Mesendoderm (in vitro differentiated cells): ENCODE data around the gene EVA1A. TPM values are rescaled to one million over a fixed set of nuclear protein-coding genes. Genes with fewer than 3 reads are reported as not detected.
A peak's percentile ranks its signal among the peaks of the same experiment; 100 is the strongest.

ENCODE experiments used
- DNase-seq: peaks from one replicate; pipeline ENCODE4 v3.0.0; 2013
- H2AK5ac ChIP-seq: 2 replicates; pipeline ENCODE4 v1.6.1; 2013; ENCODE audit warnings: low read length, inconsistent platforms
- H2BK120ac ChIP-seq: 2 replicates; pipeline ENCODE4 v1.6.1; 2013; ENCODE audit warnings: low read depth, mild to moderate bottlenecking, low read length, moderate library complexity, mixed read lengths
- H2BK15ac ChIP-seq: replicated peaks from 2 replicates; pipeline ENCODE4 v1.6.1; 2013; ENCODE audit warnings: low read depth, mild to moderate bottlenecking, moderate library complexity
- H2BK5ac ChIP-seq: 2 replicates; pipeline ENCODE4 v1.6.1; 2013; ENCODE audit warnings: low read length, inconsistent platforms
- H3K18ac ChIP-seq: 2 replicates; pipeline ENCODE4 v1.6.1; 2013; ENCODE audit warnings: mild to moderate bottlenecking, low read length, mixed read lengths
- H3K23ac ChIP-seq: one replicate; pipeline ENCODE4 v1.6.1; 2013; ENCODE audit warnings: low read length
- H3K27ac ChIP-seq: 2 replicates; pipeline ENCODE4 v1.5.1; 2013; ENCODE audit warnings: low read depth, mild to moderate bottlenecking, inconsistent platforms, low read length, moderate library complexity
- H3K27me3 ChIP-seq: 2 replicates; pipeline ENCODE4 v1.6.1; 2013; ENCODE audit warnings: low read length, control low read depth, mild to moderate bottlenecking, inconsistent platforms; ENCODE audit not compliant: insufficient read depth, poor library complexity
- H3K36me3 ChIP-seq: 2 replicates; pipeline ENCODE4 v1.6.1; 2013; ENCODE audit warnings: low read length, inconsistent platforms; ENCODE audit not compliant: control insufficient read depth, insufficient read depth
- H3K4ac ChIP-seq: one replicate; pipeline ENCODE4 v1.6.1; 2013; ENCODE audit warnings: low read depth, mild to moderate bottlenecking, low read length, moderate library complexity
- H3K4me1 ChIP-seq: 2 replicates; pipeline ENCODE4 v1.6.1; 2013; ENCODE audit warnings: low read depth, low read length, inconsistent platforms; ENCODE audit not compliant: control insufficient read depth
- H3K4me2 ChIP-seq: 2 replicates; pipeline ENCODE4 v1.6.1; 2013; ENCODE audit warnings: low read length
- H3K4me3 ChIP-seq: 2 replicates; pipeline ENCODE4 v1.5.1; 2013; ENCODE audit warnings: mild to moderate bottlenecking, low read length
- H3K56ac ChIP-seq: one replicate; pipeline ENCODE4 v1.6.1; 2013; ENCODE audit warnings: low read length
- H3K79me1 ChIP-seq: 2 replicates; pipeline ENCODE4 v1.6.1; 2013; ENCODE audit warnings: low read length, inconsistent platforms
- H3K79me2 ChIP-seq: 2 replicates; pipeline ENCODE4 v1.6.1; 2013; ENCODE audit warnings: mild to moderate bottlenecking, low read length; ENCODE audit not compliant: control insufficient read depth, insufficient read depth
- H3K9ac ChIP-seq: 2 replicates; pipeline ENCODE4 v1.6.1; 2013; ENCODE audit warnings: low read length, inconsistent platforms
- H4K5ac ChIP-seq: one replicate; pipeline ENCODE4 v1.6.1; 2013; ENCODE audit warnings: low read length
- H4K8ac ChIP-seq: one replicate; pipeline ENCODE4 v1.6.1; 2013; ENCODE audit warnings: low read depth, mild to moderate bottlenecking, control low read depth, low read length, moderate library complexity
- WGBS: extraction: QIAGEN DNeasy Blood & Tissue Kit; methylation state at CpG from one replicate; pipeline ENCODE4 v1.1.7; 2013; ENCODE audit warnings: low lambda C conversion rate, missing lambda C conversion rate; ENCODE audit not compliant: insufficient coverage; ENCODE audit errors: extremely low coverage; 5-methylcytosine and 5-hydroxymethylcytosine counted together
- polyA plus RNA-seq, 2 experiments: library from polyadenylated mRNA; stranded (reverse); fragments of 200-250 nt; gene quantifications; one replicate each; pipeline ENCODE4 v1.2.3, GENCODE V29; 2013

The EVA1A gene
- 2.0 TPM for polyA plus RNA-seq (2013, experiment 1 of 2)
- 2.5 TPM for polyA plus RNA-seq (2013, experiment 2 of 2)

DNA sequence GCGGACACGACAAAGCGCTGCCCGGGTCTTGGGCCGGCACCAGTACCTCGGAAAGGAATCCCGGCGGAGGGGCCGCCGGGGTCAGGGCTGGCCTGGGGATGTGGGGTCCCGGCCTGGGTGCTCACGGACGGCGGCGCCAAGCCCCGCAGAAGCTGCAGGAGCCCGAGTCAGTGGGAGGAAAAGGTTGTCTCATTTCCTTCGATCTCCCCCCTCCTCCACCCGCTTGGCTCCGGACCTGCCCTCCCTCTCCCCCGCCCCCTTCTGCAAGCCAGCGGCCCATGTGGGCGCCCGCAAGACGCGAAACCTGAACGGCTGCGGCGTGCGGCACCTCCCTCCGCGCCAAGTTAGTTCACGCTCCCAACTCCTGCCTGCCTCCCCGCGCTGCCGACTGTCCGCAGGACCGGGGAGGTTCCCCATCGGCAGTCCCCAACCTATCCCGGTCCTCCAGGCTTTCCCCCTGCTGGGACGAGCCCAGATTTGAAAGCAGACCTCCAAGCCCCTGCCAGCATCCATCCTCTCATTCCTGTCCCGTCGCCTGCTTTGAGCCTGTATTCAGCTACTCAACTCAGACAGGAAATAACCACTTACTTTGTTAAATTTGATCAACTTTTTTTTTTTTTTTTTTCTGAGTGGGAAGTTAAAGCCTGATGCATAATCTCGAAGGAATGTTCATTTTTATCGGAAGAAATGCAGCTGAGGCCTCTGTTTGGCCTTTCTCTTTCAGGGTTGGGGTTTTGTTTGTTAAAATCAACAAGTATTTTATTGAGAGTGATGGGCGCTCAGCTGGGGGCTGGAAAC is at the start of gene EVA1A:
Gene EVA1A, minus strand, starts transcription at position 172 of the 798 bp plus-strand sequence. CDS start 42,799 bp downstream, outside the sequence.
- Histone ChIP-seq H2BK120ac (no peak within 1 kb of the TSS), H3K23ac (no peak within 1 kb of the TSS), H2AK5ac (no peak within 1 kb of the TSS), H4K8ac (peak within 1 kb of the TSS; percentile 89), H3K4me1 (no peaks in the 10 kb centered on the region), H3K36me3 (no peaks in the 10 kb centered on the region), H2BK15ac (no peak within 1 kb of the TSS), H3K27me3 (no peaks in the 10 kb centered on the region), H3K4me2 (peak within 1 kb of the TSS; percentile 12), H3K18ac (peak within 1 kb of the TSS; percentile 91), H3K4ac (peak within 1 kb of the TSS; percentile 46), H3K27ac (no peak within 1 kb of the TSS), H3K4me3 (peak within 1 kb of the TSS; percentile 45), H3K79me2 (no peaks in the 10 kb centered on the region), H3K79me1 (no peaks in the 10 kb centered on the region), H4K5ac (no peak within 1 kb of the TSS), H3K56ac (peak within 1 kb of the TSS; percentile 31), H3K9ac (peak within 1 kb of the TSS; percentile 69), H2BK5ac (no peak within 1 kb of the TSS)
- no CpG with 5 or more reads among the region's 46 CpGs for WGBS
- DNase-seq = peak; percentile 82

- no CpG with 5 or more reads among the region's 7 CpGs for WGBS
- no peaks in the 10 kb centered on the region for H3K79me1 ChIP-seq
- H4K8ac ChIP-seq = no peak overlapping the region
- H3K4me2 ChIP-seq = no peak overlapping the region
- H3K4me1 ChIP-seq = no peaks in the 10 kb centered on the region
- H3K4ac ChIP-seq = no peak overlapping the region
- H4K5ac ChIP-seq = no peak overlapping the region
- H3K56ac ChIP-seq = no peak overlapping the region
- H2BK15ac ChIP-seq = no peak overlapping the region
- H3K36me3 ChIP-seq = no peaks in the 10 kb centered on the region
- no peak overlapping the region for H2BK120ac ChIP-seq
- DNase-seq = no peak
- H3K79me2 ChIP-seq = no peaks in the 10 kb centered on the region
- H3K18ac ChIP-seq = no peak overlapping the region
- no peak overlapping the region for H3K27ac ChIP-seq
- H3K9ac ChIP-seq = no peak overlapping the region
- no peak overlapping the region for H2AK5ac ChIP-seq
- H3K23ac ChIP-seq = no peak overlapping the region
- H3K27me3 ChIP-seq = no peaks in the 10 kb centered on the region
- H2BK5ac ChIP-seq = no peak overlapping the region
- H3K4me3 ChIP-seq = no peak overlapping the region
These were observed 49.3 kb upstream of the EVA1A start for GRCh38 chr2:75609937-75610508.

GRCh38 chr2:75609334-75609689 is 48.6 kb upstream of the EVA1A start:
- no peak overlapping the region for H3K23ac ChIP-seq
- H3K56ac ChIP-seq = no peak overlapping the region
- no peak overlapping the region for H4K5ac ChIP-seq
- H3K36me3 ChIP-seq = no peaks in the 10 kb centered on the region
- H2AK5ac ChIP-seq = no peak overlapping the region
- H3K27ac ChIP-seq = no peak overlapping the region
- H2BK15ac ChIP-seq = no peak overlapping the region
- no peaks in the 10 kb centered on the region for H3K4me1 ChIP-seq
- no peak overlapping the region for H3K18ac ChIP-seq
- no peaks in the 10 kb centered on the region for H3K79me1 ChIP-seq
- H3K27me3 ChIP-seq = no peaks in the 10 kb centered on the region
- H3K79me2 ChIP-seq = no peaks in the 10 kb centered on the region
- WGBS = no CpG with 5 or more reads among the region's 5 CpGs
- H4K8ac ChIP-seq = no peak overlapping the region
- no peak overlapping the region for H3K9ac ChIP-seq
- H3K4me2 ChIP-seq = no peak overlapping the region
- DNase-seq = no peak
- H2BK5ac ChIP-seq = no peak overlapping the region
- no peak overlapping the region for H3K4me3 ChIP-seq
- no peak overlapping the region for H2BK120ac ChIP-seq
- H3K4ac ChIP-seq = no peak overlapping the region

- no CpG with 5 or more reads among the region's 25 CpGs for WGBS
- no peak overlapping the region for H4K5ac ChIP-seq
- H3K4me2 ChIP-seq = peak overlapping the region; percentile 66
- H3K79me1 ChIP-seq = no peaks in the 10 kb centered on the region
- no peaks in the 10 kb centered on the region for H3K79me2 ChIP-seq
- H3K4me3 ChIP-seq = peak overlapping the region; percentile 7
- H3K27me3 ChIP-seq = no peaks in the 10 kb centered on the region
- peak overlapping the region; percentile 60 for H3K9ac ChIP-seq
- H3K23ac ChIP-seq = no peak overlapping the region
- H3K4ac ChIP-seq = peak overlapping the region; percentile 44
- no peak overlapping the region for H2BK15ac ChIP-seq
- H3K4me1 ChIP-seq = no peaks in the 10 kb centered on the region
- no peak overlapping the region for H3K27ac ChIP-seq
- H2BK120ac ChIP-seq = no peak overlapping the region
- no peak overlapping the region for H2BK5ac ChIP-seq
- peak overlapping the region; percentile 85 for H3K56ac ChIP-seq
- no peak overlapping the region for H2AK5ac ChIP-seq
- peak; percentile 73 for DNase-seq
- peak overlapping the region; percentile 63 for H3K18ac ChIP-seq
- H3K36me3 ChIP-seq = no peaks in the 10 kb centered on the region
- no peak overlapping the region for H4K8ac ChIP-seq
These were observed 48.1 kb upstream of the EVA1A start for GRCh38 chr2:75608684-75609333.

DNA sequence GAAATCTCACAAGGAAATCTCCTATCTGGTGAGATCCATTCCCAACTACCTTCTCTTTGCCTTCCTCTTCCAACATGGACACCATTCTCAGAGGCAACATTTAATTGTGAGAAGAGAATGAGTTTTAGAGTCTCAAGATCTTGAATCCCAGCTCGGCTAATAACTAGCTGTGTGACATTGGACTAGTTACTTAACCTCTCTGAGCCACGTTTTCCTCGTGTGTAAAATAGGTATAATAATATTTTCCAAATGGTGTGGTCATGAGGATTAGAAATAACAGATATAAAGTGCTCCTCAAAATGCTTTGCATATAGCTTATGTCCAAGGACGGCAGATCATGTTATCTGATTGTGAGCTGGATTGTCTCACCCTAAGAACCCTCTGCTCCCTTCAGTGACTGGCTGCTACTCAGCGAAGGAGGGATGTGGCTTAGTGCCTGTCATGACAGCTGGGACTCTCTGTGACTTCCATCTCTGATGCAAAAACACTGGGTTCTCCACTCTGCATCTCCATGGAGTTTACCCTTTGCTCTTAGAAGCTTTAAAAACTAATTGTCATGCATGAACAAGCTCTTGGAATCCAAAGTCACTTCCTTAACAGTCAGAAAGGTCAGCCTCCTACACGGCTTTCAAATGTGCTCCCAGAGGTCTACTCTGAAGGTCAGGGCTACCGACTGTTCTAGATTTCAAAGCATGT is 47.4 kb upstream of the EVA1A start:
- no peaks in the 10 kb centered on the region for H3K36me3 ChIP-seq
- H3K27me3 ChIP-seq = no peaks in the 10 kb centered on the region
- H4K5ac ChIP-seq = no peak overlapping the region
- H3K4me2 ChIP-seq = no peak overlapping the region
- no peaks in the 10 kb centered on the region for H3K79me1 ChIP-seq
- DNase-seq = peak; percentile 18
- no CpG with 5 or more reads among the region's 7 CpGs for WGBS
- no peak overlapping the region for H2AK5ac ChIP-seq
- H4K8ac ChIP-seq = no peak overlapping the region
- no peaks in the 10 kb centered on the region for H3K79me2 ChIP-seq
- H2BK120ac ChIP-seq = no peak overlapping the region
- H3K23ac ChIP-seq = no peak overlapping the region
- H3K18ac ChIP-seq = no peak overlapping the region
- no peak overlapping the region for H3K27ac ChIP-seq
- peak overlapping the region; percentile 85 for H3K56ac ChIP-seq
- H3K4ac ChIP-seq = no peak overlapping the region
- H2BK5ac ChIP-seq = no peak overlapping the region
- H3K4me3 ChIP-seq = no peak overlapping the region
- H2BK15ac ChIP-seq = no peak overlapping the region
- H3K9ac ChIP-seq = no peak overlapping the region
- no peaks in the 10 kb centered on the region for H3K4me1 ChIP-seq
